GM13977 (cell line): ENCODE measurements around the gene ATAD3A.
"Not testable (repeated sequence)": the region's sequence is repeated elsewhere in the genome, so short reads cannot be mapped to it uniquely, and the experiment has no call there.

Experiments used
- DNase-seq: peaks from one replicate; pipeline ENCODE4 v3.0.0; 2012; ENCODE audit warnings: low spot score
- in situ Hi-C: fragments of 300-500 bp; cut with MboI; formaldehyde crosslinking; loops from one replicate; pipeline ENCODE4 v1.12.0; 2022; ENCODE audit warnings: low sequenced_read_pairs, low pct_unique_long_range_greater_than_20kb, mixed read lengths, inconsistent platforms; ENCODE audit not compliant: unreplicated experiment
- TF ChIP-seq, protein P1 (sequence below): IDR thresholded peaks from 2 replicates; pipeline ENCODE4 v1.5.1; 2012; ENCODE audit warnings: mild to moderate bottlenecking, control low read depth; ENCODE audit not compliant: insufficient read depth; ENCODE audit errors: extremely low read depth, missing control alignments

Gene ATAD3A

DNA sequence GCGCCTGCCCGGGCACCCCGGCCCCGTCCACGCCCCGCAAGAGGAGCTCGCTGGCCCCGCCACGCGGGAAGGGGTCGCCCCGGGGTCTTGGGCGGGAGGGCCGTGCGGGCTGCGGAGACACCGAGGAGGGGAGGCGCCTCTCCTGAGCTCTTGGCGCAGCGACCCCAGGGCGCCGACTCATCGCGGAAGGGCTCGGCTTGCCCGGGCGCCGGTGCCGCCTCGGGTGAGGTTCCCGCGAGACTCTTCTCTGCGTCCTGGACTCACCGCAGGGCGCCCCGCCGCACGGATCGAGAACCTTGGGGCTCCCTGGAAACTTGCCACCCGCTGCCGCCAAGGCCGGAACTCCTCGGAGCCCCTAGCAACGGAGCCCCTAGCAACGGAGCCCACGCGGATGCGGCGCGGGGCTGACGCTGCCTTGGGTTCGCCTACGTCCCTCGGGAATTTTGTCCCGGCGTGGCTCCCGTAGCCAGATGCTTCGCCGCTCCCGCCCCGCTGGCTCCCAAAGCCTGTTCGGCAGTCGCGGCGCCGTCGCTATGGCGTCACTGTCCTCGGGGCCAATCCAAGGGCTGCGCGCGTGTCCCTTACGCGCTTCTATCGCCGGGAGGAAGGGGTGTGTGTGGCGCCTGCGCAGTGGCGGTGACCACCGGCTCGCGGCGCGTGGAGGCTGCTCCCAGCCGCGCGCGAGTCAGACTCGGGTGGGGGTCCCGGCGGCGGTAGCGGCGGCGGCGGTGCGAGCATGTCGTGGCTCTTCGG is at the start of gene ATAD3A:
Gene ATAD3A (plus strand): TSS at position 630 of the 753 bp plus-strand sequence. CDS start 107 bp downstream, at position 737.
- in situ Hi-C loops: no loop called here
- peak; percentile 99 for DNase-seq
- TF ChIP-seq, protein P1, sequence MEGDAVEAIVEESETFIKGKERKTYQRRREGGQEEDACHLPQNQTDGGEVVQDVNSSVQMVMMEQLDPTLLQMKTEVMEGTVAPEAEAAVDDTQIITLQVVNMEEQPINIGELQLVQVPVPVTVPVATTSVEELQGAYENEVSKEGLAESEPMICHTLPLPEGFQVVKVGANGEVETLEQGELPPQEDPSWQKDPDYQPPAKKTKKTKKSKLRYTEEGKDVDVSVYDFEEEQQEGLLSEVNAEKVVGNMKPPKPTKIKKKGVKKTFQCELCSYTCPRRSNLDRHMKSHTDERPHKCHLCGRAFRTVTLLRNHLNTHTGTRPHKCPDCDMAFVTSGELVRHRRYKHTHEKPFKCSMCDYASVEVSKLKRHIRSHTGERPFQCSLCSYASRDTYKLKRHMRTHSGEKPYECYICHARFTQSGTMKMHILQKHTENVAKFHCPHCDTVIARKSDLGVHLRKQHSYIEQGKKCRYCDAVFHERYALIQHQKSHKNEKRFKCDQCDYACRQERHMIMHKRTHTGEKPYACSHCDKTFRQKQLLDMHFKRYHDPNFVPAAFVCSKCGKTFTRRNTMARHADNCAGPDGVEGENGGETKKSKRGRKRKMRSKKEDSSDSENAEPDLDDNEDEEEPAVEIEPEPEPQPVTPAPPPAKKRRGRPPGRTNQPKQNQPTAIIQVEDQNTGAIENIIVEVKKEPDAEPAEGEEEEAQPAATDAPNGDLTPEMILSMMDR: no peak

DNA sequence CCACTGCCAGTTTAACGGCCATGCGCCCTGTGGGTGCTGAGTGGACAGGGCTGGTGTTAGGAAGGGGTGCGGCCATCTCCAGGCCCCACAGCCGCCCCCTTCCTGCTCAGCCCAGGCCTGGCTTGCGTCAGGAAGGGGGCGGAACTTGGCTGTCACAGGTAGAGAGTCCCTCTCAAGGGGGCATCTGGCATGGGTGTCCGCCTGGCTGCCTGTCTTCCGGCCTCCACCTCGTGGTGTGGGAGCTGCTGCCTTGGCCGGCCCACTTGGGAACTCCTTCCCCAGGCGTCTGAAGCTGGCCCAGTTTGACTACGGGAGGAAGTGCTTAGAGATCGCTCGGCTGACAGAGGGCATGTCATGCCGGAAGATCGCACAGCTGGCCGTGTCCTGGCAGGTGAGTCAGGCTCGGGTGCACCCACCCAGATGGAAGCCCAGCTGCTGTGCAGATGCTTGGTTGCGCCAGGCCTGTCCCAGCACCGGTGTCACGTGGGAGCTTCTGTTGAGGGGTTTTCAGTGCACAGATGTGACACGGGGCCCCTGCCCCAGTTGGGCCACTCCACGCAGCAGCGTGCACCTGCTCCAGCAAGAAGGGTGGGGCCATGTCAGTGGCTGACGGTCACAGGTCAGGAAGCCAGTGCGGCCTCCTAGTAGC is 49.5 kb upstream of the ATAD3A start:
- TF ChIP-seq, protein P1: no peak

DNA sequence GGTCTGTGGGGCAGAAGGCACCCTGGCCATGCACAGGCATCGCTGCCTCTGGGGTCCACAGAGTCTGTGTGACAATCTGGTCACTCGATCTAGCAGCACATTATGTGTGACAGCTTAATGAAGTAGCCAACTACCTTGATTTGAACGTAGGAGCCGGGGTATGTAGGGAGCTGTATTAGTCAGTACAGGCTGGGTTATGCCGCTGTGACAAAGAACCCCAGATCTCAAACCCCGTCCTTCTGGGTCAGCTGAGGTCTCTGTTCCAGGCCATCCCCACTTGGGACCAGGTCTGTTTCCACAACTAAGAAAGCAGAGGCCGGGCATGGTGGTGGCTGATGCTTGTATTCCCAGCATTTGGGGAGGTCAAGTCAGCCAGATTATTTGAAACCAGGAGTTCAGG is 48.6 kb upstream of the ATAD3A start:
- TF ChIP-seq, protein P1: no peak
- DNase-seq: no peak
- in situ Hi-C loops: no loop called here

More for the DNA sequence above, 49.5 kb upstream of the ATAD3A start:
- DNase-seq: no peak
- in situ Hi-C loops: no loop called here

DNA sequence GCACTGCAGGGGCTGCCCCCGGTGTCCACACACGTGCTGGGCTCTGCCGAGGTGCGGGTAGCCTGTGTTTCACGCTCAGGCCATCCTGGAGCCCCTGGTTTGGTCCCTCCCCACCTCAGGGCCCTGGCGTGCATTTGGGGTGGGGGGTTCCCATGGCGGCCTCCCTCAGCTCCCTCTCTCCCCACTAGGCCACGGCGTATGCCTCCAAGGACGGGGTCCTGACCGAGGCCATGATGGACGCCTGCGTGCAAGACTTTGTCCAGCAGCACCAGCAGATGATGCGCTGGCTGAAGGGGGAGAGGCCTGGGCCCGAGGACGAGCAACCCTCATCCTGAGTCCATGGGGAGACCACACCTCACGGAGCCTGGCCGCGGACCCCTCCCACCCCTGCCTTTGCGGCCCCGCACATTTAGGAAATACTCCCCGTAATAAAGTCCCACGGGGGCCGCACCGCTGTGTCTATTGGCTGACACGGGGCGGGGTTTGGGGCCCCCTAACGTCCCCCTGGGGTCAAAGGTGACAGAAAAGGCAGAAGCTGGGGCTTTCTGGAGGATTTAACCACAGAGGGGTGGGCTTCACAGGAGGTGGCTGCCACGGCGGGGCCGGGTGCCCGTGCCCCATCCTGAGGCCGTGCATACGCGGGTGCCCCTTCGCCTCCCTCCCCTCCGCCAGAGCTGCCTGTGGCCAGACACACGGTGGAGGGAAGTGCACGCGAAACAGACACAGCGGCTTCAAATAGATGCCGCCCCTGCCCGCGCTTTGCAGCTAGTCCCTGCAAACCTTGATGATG is 43.6 kb upstream of the ATAD3A start:
- DNase-seq, in situ Hi-C loops: not testable (repeated sequence)

GRCh38 chr1:1470626-1471388 is 41.2 kb upstream of the ATAD3A start:
- in situ Hi-C loops: no loop called here
- TF ChIP-seq, protein P1: no peak
- DNase-seq: no peak

GRCh38 chr1:1471389-1472052 is 40.4 kb upstream of the ATAD3A start, which contains the start of gene ATAD3B:
ATAD3B (plus strand) TSS chr1:1471765; CDS start chr1:1471885, 120 bp downstream.
- in situ Hi-C loops: no loop called here
- TF ChIP-seq, protein P1: no peak

DNA sequence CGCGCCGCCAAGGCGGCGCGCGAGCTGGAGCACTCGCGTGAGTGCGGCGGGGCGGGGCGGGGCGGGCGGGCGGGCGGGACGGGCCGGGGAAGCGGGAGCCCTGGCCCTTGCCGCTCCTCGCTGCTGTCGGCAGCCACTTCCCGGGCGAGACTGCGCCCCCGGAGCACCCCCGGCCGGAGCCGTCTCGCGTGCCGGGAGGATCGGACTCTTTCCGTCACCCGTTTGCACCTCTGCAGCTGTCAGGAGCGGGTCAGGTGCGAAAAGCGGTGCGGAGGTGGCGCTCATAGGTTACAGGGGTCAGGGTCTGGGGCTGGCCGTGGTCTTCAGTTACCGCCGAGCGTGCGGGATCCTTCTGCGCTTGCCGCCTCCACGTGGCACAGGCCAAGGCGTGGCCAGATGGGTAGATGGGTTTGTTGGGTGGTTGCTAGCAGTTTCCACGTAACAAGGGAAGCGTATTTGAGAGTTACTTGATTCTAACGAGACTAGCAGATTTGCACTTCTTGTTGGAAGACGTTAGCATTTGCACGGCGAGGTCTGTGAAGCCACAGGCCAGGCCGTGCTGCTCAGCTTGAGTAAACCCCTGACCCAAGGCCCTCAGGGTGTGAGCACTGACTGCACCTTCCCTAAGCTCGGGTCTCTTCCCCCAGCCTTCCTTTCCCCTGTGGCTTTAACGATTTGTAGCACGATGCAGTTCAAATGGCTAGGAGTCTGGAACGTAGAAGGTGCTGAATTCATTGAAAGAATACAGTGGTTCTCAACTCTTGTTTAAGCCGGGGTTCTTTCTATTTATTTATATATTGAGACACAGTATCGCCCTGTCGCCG is 39.7 kb upstream of the ATAD3A start:
- DNase-seq, in situ Hi-C loops: not testable (repeated sequence)

More at GRCh38 chr1:1471389-1472052, 40.4 kb upstream of the ATAD3A start, which contains the start of gene ATAD3B:
- peak; percentile 99 for DNase-seq

GRCh38 chr1:1476011-1476410 is 36.0 kb upstream of the ATAD3A start:
- in situ Hi-C loops, DNase-seq: not testable (repeated sequence)
